Uterus (tissue), 2 donors: ENCODE measurements around the gene COL26A1.

Experiments
- POLR2A ChIP-seq, 2 donors: fragments of 450-650 bp; IDR thresholded peaks; one replicate each; pipeline ENCODE4 v1.6.1; 2016; ENCODE audit warnings: antibody characterized with exemption in 2 of 2, mild to moderate bottlenecking in 1 of 2, moderate library complexity in 1 of 2
- TF ChIP-seq, protein P1 (sequence below), 4 experiments: fragments of 200-600 bp in 2 of 4; fragments of 450-650 bp in 2 of 4; sonication (generic) in 2 of 4; IDR thresholded peaks; one replicate each; pipeline ENCODE4 v1.5.1; 2016 to 2019; ENCODE audit warnings: antibody characterized with exemption in 4 of 4, mild to moderate bottlenecking in 2 of 4, moderate library complexity in 1 of 4

DNA sequence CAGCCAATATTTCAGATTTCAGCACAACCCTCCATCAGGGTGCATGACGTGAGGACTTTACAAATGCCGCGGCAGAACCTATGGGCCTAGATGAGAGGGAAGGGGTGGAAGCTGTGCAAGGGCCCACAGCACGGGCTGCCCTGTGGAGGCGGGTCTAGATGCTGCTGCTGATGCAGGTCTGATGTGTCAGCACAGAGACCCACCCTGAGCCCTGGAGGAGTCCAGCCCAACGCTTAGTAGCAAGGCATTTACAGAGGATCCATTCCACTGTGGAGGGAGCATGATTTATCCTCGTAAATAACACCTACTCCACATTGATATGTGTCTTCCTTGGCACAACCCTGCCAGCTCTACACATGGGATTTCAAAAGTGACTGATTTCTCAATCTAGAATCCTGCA, 217.9 kb downstream of the COL26A1 start:
- TF ChIP-seq, protein P1, sequence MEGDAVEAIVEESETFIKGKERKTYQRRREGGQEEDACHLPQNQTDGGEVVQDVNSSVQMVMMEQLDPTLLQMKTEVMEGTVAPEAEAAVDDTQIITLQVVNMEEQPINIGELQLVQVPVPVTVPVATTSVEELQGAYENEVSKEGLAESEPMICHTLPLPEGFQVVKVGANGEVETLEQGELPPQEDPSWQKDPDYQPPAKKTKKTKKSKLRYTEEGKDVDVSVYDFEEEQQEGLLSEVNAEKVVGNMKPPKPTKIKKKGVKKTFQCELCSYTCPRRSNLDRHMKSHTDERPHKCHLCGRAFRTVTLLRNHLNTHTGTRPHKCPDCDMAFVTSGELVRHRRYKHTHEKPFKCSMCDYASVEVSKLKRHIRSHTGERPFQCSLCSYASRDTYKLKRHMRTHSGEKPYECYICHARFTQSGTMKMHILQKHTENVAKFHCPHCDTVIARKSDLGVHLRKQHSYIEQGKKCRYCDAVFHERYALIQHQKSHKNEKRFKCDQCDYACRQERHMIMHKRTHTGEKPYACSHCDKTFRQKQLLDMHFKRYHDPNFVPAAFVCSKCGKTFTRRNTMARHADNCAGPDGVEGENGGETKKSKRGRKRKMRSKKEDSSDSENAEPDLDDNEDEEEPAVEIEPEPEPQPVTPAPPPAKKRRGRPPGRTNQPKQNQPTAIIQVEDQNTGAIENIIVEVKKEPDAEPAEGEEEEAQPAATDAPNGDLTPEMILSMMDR (IDR thresholded peaks at IDR 0.05), result no peak
- TF ChIP-seq POLR2A (IDR thresholded peaks at IDR 0.05), result no peak
